ENCODE data around the gene RDH8.

DNA sequence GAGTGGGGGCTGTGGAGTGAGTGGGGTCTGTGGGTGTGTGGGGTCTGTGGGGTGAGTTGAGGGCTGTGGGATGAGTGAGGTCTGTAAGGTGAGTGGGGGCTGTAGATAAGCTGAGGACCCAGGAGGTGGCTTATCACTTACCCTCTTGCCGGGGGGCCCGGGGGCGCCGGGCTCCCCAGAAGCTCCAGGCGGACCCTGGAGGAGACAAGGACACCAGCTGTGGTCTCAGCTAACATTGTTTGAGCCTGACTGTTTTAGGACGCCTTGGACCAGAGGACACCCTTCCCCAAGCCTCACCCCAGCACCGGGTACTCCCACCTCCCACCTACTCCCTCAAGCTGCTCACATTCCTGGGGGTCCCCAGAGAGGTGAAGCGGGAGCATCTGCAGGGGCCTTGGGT is 42.8 kb upstream of the RDH8 start:
- TF ChIP-seq EGR1 (IDR thresholded peaks at IDR 0.05; ENCODE audit: low read depth in 2 of 2) (no peak), RXRA (IDR thresholded peaks at IDR 0.05) (no peak)
